Measurements from ENCODE around the gene UCK2.

GRCh38 chr1:165842671-165843129 is 15.3 kb downstream of the UCK2 start:
- TF ChIP-seq CTCF (IDR thresholded peaks at IDR 0.05) (no peak), HMGXB4 (CRISPR knock-in tag; IDR thresholded peaks at IDR 0.05; ENCODE audit: borderline replicate concordance) (no peak), RNF2 (IDR thresholded peaks at IDR 0.05; ENCODE audit: borderline replicate concordance, low read depth) (no peak), FOSL2 (IDR thresholded peaks at IDR 0.05) (no peak), FOSL2 (CRISPR knock-in tag; IDR thresholded peaks at IDR 0.05) (no peak)

Data from A549 (cell line).